Mesothelial cell of epicardium (in vitro differentiated cells): ENCODE measurements around the gene PPP6R3. TPM values are rescaled to one million over a fixed set of nuclear protein-coding genes. Genes with fewer than 3 reads are reported as not detected.

ENCODE experiments used
- DNase-seq, 2 experiments: peaks; one replicate each; pipeline ENCODE4 v3.0.0; 2021; ENCODE audit warnings: low spot score in 2 of 2; ENCODE audit not compliant: unreplicated experiment in 2 of 2
- H3K27ac Mint-ChIP-seq: 2 replicates; pipeline ENCODE4 v1.8.0; 2021; ENCODE audit warnings: mixed read lengths
- H3K27me3 Mint-ChIP-seq: 2 replicates; pipeline ENCODE4 v1.8.0; 2021; ENCODE audit warnings: low read depth, mixed read lengths
- H3K36me3 Mint-ChIP-seq: 2 replicates; pipeline ENCODE4 v1.8.0; 2021; ENCODE audit warnings: mixed read lengths
- H3K4me1 Mint-ChIP-seq: 2 replicates; pipeline ENCODE4 v1.8.0; 2021; ENCODE audit warnings: mixed read lengths
- H3K4me3 Mint-ChIP-seq: 2 replicates; pipeline ENCODE4 v1.8.0; 2021; ENCODE audit warnings: mild to moderate bottlenecking, moderate library complexity, mixed read lengths
- H3K9me3 Mint-ChIP-seq: 2 replicates; pipeline ENCODE4 v1.8.0; 2021; ENCODE audit warnings: mixed read lengths
- CTCF ChIP-seq: fragments of 200-600 bp; sonication (generic); IDR thresholded peaks from one replicate; pipeline ENCODE4 v1.5.0; 2021; ENCODE audit warnings: antibody characterized with exemption; ENCODE audit not compliant: unreplicated experiment
- total RNA-seq: library from RNA; stranded (reverse); gene quantifications from 3 replicates; pipeline ENCODE4 v1.2.1, GENCODE V29; 2021

PPP6R3 gene
- total RNA-seq, 1 donor from 2014 or later = 137 TPM

GRCh38 chr11:68424981-68425865 is 35.3 kb upstream of the PPP6R3 start:
- peaks cover 11% of the 10 kb centered on the region for H3K9me3 Mint-ChIP-seq
- no peak for DNase-seq
- TF ChIP-seq CTCF = no peak
- H3K27me3 Mint-ChIP-seq = no peaks in the 10 kb centered on the region
- H3K4me3 Mint-ChIP-seq = no peak overlapping the region
- no peaks in the 10 kb centered on the region for H3K4me1 Mint-ChIP-seq
- no peak overlapping the region for H3K27ac Mint-ChIP-seq
- peaks cover 56% of the 10 kb centered on the region for H3K36me3 Mint-ChIP-seq

DNA sequence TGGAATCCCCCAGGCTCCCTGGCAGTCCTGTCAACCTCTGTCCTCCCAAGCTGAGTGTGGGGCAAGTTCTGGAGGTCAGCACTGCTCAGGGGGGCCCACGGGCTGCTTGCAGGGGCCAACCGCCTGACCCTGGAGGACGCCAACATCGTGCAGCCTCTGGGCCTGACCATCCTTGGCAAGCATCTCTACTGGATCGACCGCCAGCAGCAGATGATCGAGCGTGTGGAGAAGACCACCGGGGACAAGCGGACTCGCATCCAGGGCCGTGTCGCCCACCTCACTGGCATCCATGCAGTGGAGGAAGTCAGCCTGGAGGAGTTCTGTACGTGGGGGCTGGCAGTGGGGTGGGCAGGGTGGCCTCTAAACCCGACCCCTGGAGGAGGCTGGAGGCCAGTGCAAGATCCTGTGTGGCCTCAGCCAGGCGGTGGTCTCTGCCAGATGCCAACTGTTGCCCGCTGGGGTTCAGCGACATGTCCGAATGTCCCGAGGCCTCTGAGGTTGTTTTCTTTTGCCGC is 34.6 kb upstream of the PPP6R3 start:
- H3K36me3 Mint-ChIP-seq = peaks cover 57% of the 10 kb centered on the region
- H3K4me1 Mint-ChIP-seq = no peaks in the 10 kb centered on the region
- no peak overlapping the region for H3K4me3 Mint-ChIP-seq
- TF ChIP-seq CTCF = no peak
- no peaks in the 10 kb centered on the region for H3K27me3 Mint-ChIP-seq
- peaks cover 16% of the 10 kb centered on the region for H3K9me3 Mint-ChIP-seq
- DNase-seq = no peak
- no peak overlapping the region for H3K27ac Mint-ChIP-seq

GRCh38 chr11:68429661-68430060 is 30.9 kb upstream of the PPP6R3 start:
- H3K4me3 Mint-ChIP-seq = no peak overlapping the region
- H3K27ac Mint-ChIP-seq = no peak overlapping the region
- no peaks in the 10 kb centered on the region for H3K27me3 Mint-ChIP-seq
- DNase-seq = no peak
- peaks cover 52% of the 10 kb centered on the region for H3K36me3 Mint-ChIP-seq
- H3K9me3 Mint-ChIP-seq = peaks cover 16% of the 10 kb centered on the region
- H3K4me1 Mint-ChIP-seq = no peaks in the 10 kb centered on the region
- no peak for TF ChIP-seq CTCF

GRCh38 chr11:68430384-68430783 is 30.2 kb upstream of the PPP6R3 start:
- peaks cover 47% of the 10 kb centered on the region for H3K36me3 Mint-ChIP-seq
- H3K27me3 Mint-ChIP-seq = no peaks in the 10 kb centered on the region
- no peak overlapping the region for H3K4me3 Mint-ChIP-seq
- peaks cover 16% of the 10 kb centered on the region for H3K9me3 Mint-ChIP-seq
- DNase-seq = no peak
- no peak for TF ChIP-seq CTCF
- H3K4me1 Mint-ChIP-seq = no peaks in the 10 kb centered on the region
- H3K27ac Mint-ChIP-seq = no peak overlapping the region

- Mint-ChIP-seq H3K36me3 (peaks cover 45% of the 10 kb centered on the region), H3K4me1 (no peaks in the 10 kb centered on the region)
These were observed 29.8 kb upstream of the PPP6R3 start for GRCh38 chr11:68430801-68431200.

More at GRCh38 chr11:68430801-68431200, 29.8 kb upstream of the PPP6R3 start:
- Mint-ChIP-seq H3K27me3 (no peaks in the 10 kb centered on the region), H3K27ac (no peak overlapping the region), H3K4me3 (no peak overlapping the region), H3K9me3 (peaks cover 16% of the 10 kb centered on the region)
- no peak for TF ChIP-seq CTCF
- DNase-seq = no peak
